Measurements from ENCODE around the gene CD82. TPM values are rescaled to one million over a fixed set of nuclear protein-coding genes. Genes with fewer than 3 reads are reported as not detected.

The CD82 gene
- polyA plus RNA-seq, 1 of the 3 experiments (the other 2 are of a cell fraction): 39.2 TPM

DNA sequence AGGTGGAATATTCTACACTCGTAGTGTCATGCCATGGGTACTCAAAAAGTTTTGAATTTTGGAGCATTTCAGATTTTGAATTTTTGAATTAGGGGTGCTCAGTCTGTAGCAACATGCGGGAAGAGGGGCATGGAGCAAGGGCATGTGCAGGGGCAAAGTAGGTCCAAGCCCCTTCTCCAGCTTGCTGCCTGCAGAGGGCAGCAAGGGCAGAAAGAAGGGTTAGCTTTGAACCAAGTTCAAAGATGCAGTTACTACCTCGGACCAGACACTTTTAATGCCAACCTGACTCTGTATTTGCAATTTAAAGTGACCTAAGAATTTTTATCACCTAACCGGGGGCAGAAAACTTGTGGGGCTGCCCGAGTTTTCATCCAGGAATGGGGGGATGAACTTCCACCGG is 68.2 kb downstream of the CD82 start:
- H3K79me2 ChIP-seq (ENCODE audit: insufficient read depth): no peaks in the 10 kb centered on the region
- no peak overlapping the region for H3K4me2 ChIP-seq
- H3K9me2 ChIP-seq: no peaks in the 10 kb centered on the region
- peak overlapping the region in 1 of 2 experiments; percentile 80; a peak in 2 of 4 replicates for H3K27ac ChIP-seq (ENCODE audit: low read depth in 2 of 2, low read length in 1 of 2)
- no peak overlapping the region for H2AFZ ChIP-seq (ENCODE audit: low read depth)
- H3K4me1 ChIP-seq (ENCODE audit: control insufficient read depth in 1 of 2, insufficient read depth in 2 of 2, low read depth in 1 of 2, low read length in 1 of 2): peaks cover 5 to 30% of the 10 kb centered on the region in 2 experiments; a peak in 2 of 4 replicates
- DNase-seq: peak; percentile 56
- POLR2A ChIA-PET: interaction anchor here (0.7 to 1.5 kb wide), 3 partner anchors 60 to 133 kb away, joined by 3 to 10 read pairs (median 3); no protein-coding TSS in a partner anchor
- H3K36me3 ChIP-seq (replicated peaks in 1 of 2; ENCODE audit: control insufficient read depth in 1 of 2, insufficient read depth in 2 of 2, low read length in 1 of 2): no peaks in the 10 kb centered on the region
- 31% methylated on average over 6 of the region's 6 CpGs for WGBS (ENCODE audit: low lambda C conversion rate)
- H3K4me3 ChIP-seq (ENCODE audit: low read depth in 2 of 2, low read length in 1 of 2): no peak overlapping the region
- H4K20me1 ChIP-seq (ENCODE audit: insufficient read depth): no peaks in the 10 kb centered on the region
- H3K27me3 ChIP-seq (ENCODE audit: insufficient read depth): peaks cover 3% of the 10 kb centered on the region; the same call in 1 of the 2 replicates
- CTCF ChIA-PET: interaction anchor here (0.6 to 3.6 kb wide), 31 partner anchors 9 to 303 kb away, joined by 3 to 30 read pairs (median 4); no protein-coding TSS in a partner anchor
- no peaks in the 10 kb centered on the region for H3F3A ChIP-seq (replicated peaks; ENCODE audit: insufficient read depth)
- TF ChIP-seq SMC3 (IDR thresholded peaks at IDR 0.05; ENCODE audit: low read depth, low read length) (peak; percentile 59), FOXJ3 (CRISPR knock-in tag; IDR thresholded peaks at IDR 0.05) (no peak), RCOR1 (IDR thresholded peaks at IDR 0.05; ENCODE audit: low read length) (peak; percentile 61; the same call in 1 of the 2 replicates), RAD21 (IDR thresholded peaks at IDR 0.05; ENCODE audit: low read length) (peak; percentile 75), MXI1 (IDR thresholded peaks at IDR 0.05; ENCODE audit: low read depth, low read length) (peak; percentile 33; the same call in 1 of the 2 replicates)
- TF ChIP-seq, protein P1, sequence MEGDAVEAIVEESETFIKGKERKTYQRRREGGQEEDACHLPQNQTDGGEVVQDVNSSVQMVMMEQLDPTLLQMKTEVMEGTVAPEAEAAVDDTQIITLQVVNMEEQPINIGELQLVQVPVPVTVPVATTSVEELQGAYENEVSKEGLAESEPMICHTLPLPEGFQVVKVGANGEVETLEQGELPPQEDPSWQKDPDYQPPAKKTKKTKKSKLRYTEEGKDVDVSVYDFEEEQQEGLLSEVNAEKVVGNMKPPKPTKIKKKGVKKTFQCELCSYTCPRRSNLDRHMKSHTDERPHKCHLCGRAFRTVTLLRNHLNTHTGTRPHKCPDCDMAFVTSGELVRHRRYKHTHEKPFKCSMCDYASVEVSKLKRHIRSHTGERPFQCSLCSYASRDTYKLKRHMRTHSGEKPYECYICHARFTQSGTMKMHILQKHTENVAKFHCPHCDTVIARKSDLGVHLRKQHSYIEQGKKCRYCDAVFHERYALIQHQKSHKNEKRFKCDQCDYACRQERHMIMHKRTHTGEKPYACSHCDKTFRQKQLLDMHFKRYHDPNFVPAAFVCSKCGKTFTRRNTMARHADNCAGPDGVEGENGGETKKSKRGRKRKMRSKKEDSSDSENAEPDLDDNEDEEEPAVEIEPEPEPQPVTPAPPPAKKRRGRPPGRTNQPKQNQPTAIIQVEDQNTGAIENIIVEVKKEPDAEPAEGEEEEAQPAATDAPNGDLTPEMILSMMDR (IDR thresholded peaks at IDR 0.05): peak; percentile 50
- TF ChIP-seq, protein P2, sequence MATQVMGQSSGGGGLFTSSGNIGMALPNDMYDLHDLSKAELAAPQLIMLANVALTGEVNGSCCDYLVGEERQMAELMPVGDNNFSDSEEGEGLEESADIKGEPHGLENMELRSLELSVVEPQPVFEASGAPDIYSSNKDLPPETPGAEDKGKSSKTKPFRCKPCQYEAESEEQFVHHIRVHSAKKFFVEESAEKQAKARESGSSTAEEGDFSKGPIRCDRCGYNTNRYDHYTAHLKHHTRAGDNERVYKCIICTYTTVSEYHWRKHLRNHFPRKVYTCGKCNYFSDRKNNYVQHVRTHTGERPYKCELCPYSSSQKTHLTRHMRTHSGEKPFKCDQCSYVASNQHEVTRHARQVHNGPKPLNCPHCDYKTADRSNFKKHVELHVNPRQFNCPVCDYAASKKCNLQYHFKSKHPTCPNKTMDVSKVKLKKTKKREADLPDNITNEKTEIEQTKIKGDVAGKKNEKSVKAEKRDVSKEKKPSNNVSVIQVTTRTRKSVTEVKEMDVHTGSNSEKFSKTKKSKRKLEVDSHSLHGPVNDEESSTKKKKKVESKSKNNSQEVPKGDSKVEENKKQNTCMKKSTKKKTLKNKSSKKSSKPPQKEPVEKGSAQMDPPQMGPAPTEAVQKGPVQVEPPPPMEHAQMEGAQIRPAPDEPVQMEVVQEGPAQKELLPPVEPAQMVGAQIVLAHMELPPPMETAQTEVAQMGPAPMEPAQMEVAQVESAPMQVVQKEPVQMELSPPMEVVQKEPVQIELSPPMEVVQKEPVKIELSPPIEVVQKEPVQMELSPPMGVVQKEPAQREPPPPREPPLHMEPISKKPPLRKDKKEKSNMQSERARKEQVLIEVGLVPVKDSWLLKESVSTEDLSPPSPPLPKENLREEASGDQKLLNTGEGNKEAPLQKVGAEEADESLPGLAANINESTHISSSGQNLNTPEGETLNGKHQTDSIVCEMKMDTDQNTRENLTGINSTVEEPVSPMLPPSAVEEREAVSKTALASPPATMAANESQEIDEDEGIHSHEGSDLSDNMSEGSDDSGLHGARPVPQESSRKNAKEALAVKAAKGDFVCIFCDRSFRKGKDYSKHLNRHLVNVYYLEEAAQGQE (IDR thresholded peaks at IDR 0.05; ENCODE audit: low read depth, low read length): no peak
- no peak overlapping the region for H3K9ac ChIP-seq
- no peaks in the 10 kb centered on the region for H3K9me3 ChIP-seq

DNA sequence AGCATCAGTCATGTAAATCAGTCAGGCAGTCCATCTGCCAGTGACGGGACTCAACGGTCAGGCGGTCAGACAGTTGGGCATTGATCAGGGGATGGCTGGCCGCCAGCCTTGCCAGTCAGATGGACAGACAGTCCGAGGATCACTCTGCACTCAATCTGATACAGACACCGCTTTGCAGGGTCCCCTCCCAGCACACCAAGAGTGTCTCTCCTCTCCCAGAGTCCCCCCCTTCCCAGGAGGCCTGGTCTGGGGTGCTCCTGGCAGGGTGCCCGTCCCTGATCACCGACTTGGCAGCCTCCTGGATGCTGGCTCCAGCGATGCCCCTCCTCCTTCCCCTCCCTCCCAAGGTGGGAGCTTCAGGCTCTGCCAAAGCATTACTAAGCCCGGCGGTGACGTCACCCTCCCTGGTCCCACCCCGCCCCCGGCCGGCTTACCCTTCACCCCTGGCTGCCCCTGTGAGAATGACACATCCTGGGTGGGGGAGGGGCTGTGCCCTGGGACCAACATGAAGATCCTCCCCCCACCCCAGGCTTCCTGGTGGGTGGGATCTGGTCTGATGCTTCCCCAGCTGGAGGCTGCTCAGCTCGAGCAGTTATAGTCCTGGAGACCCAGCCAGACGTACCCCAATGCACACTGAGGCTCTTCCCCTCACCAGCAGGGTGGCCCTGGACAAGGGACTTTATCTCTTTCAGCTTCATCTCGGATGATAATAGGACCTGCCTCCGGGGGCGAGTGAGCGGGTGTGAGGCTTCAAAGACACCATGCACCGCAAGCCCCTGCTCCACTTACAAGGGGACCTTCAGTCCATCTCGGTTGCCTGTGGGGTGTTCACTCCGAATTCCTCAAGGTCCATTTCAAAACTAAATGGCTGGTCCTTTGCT is 69.2 kb downstream of the CD82 start:
- Histone ChIP-seq H3K36me3 (replicated peaks in 1 of 2; ENCODE audit: control insufficient read depth in 1 of 2, insufficient read depth in 2 of 2, low read length in 1 of 2) (no peaks in the 10 kb centered on the region), H4K20me1 (ENCODE audit: insufficient read depth) (no peaks in the 10 kb centered on the region), H3K9me2 (no peaks in the 10 kb centered on the region), H3K27ac (ENCODE audit: low read depth in 2 of 2, low read length in 1 of 2) (peak overlapping the region in 1 of 2 experiments; percentile 80; a peak in 2 of 4 replicates), H3K79me2 (ENCODE audit: insufficient read depth) (no peaks in the 10 kb centered on the region), H3K9ac (no peak overlapping the region), H2AFZ (ENCODE audit: low read depth) (no peak overlapping the region), H3K9me3 (no peaks in the 10 kb centered on the region), H3K4me2 (peak overlapping the region; percentile 74), H3K27me3 (ENCODE audit: insufficient read depth) (peaks cover 3% of the 10 kb centered on the region; the same call in 1 of the 2 replicates), H3K4me3 (ENCODE audit: low read depth in 2 of 2, low read length in 1 of 2) (peak overlapping the region; percentile 1 to 10; a peak in 1 of 4 replicates), H3K4me1 (ENCODE audit: control insufficient read depth in 1 of 2, insufficient read depth in 2 of 2, low read depth in 1 of 2, low read length in 1 of 2) (peaks cover 5 to 20% of the 10 kb centered on the region in 2 experiments; a peak in 2 of 4 replicates), H3F3A (replicated peaks; ENCODE audit: insufficient read depth) (no peaks in the 10 kb centered on the region)
- ChIA-PET CTCF (interaction anchor here (0.7 to 3.6 kb wide), 21 partner anchors 13 to 302 kb away, joined by 3 to 30 read pairs (median 5); no protein-coding TSS in a partner anchor), POLR2A (interaction anchor here (0.9 to 1.5 kb wide), 6 partner anchors 26 to 121 kb away, joined by 3 to 10 read pairs (median 3); no protein-coding TSS in a partner anchor)
- 24% methylated on average over 18 of the region's 24 CpGs for WGBS (ENCODE audit: low lambda C conversion rate)
- TF ChIP-seq SIN3A (IDR thresholded peaks at IDR 0.05; ENCODE audit: borderline replicate concordance, low read depth, low read length): no peak
- TF ChIP-seq NFIC (IDR thresholded peaks at IDR 0.05; ENCODE audit: borderline replicate concordance): peak; percentile 82
- TF ChIP-seq JUND (IDR thresholded peaks at IDR 0.05): peak; percentile 39; the same call in 1 of the 2 replicates
- TF ChIP-seq, protein P3, sequence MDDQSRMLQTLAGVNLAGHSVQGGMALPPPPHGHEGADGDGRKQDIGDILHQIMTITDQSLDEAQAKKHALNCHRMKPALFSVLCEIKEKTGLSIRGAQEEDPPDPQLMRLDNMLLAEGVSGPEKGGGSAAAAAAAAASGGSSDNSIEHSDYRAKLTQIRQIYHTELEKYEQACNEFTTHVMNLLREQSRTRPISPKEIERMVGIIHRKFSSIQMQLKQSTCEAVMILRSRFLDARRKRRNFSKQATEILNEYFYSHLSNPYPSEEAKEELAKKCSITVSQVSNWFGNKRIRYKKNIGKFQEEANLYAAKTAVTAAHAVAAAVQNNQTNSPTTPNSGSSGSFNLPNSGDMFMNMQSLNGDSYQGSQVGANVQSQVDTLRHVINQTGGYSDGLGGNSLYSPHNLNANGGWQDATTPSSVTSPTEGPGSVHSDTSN (IDR thresholded peaks at IDR 0.05): peak; percentile 59; the same call in 1 of the 2 replicates
- no peak for TF ChIP-seq EZH2phosphoT487 (IDR thresholded peaks at IDR 0.05; ENCODE audit: borderline replicate concordance, low read depth)
- TF ChIP-seq TCF12 (IDR thresholded peaks at IDR 0.05): peak; percentile 27; the same call in 1 of the 2 replicates
- no peak for TF ChIP-seq TAF1 (IDR thresholded peaks at IDR 0.05; ENCODE audit: borderline replicate concordance, low read depth, low read length)
- TF ChIP-seq FOSL2 (IDR thresholded peaks at IDR 0.05; ENCODE audit: borderline replicate concordance, low read depth): peak; percentile 40; the same call in 1 of the 2 replicates
- peak; percentile 86; the same call in 1 of the 2 replicates for TF ChIP-seq RXRA (IDR thresholded peaks at IDR 0.05; ENCODE audit: borderline replicate concordance, low read depth)
- peak; percentile 77 for TF ChIP-seq CHD2 (IDR thresholded peaks at IDR 0.05; ENCODE audit: low read length, partially characterized antibody)
- DNase-seq: peak; percentile 90
